Measurements from ENCODE around the gene DCP1B.

DCP1B gene

GRCh38 chr12:1914114-1914911 is 89.9 kb downstream of the DCP1B start:
- Histone ChIP-seq H3K27ac (ENCODE audit: low read depth, low read length) (no peak overlapping the region), H3K4me1 (ENCODE audit: control insufficient read depth in 1 of 2, insufficient read depth in 2 of 2, low read length in 2 of 2) (peaks cover 0 to 6% of the 10 kb centered on the region in 2 donors), H3K9ac (ENCODE audit: low read depth in 1 of 2, low read length in 2 of 2) (no peak overlapping the region), H3K4me3 (ENCODE audit: low read depth in 1 of 2, low read length in 2 of 2) (no peak overlapping the region), H3K36me3 (ENCODE audit: control insufficient read depth in 1 of 2, insufficient read depth in 2 of 2, low read length in 2 of 2) (no peaks in the 10 kb centered on the region), H3K9me3 (ENCODE audit: control insufficient read depth in 1 of 2, low read length in 2 of 2) (no peaks in the 10 kb centered on the region), H3K27me3 (ENCODE audit: control insufficient read depth in 1 of 2, insufficient read depth in 2 of 2, low read length in 2 of 2) (no peaks in the 10 kb centered on the region)

- Histone ChIP-seq H3K4me3 (ENCODE audit: low read depth in 1 of 2, low read length in 2 of 2) (no peak overlapping the region), H3K4me1 (ENCODE audit: control insufficient read depth in 1 of 2, insufficient read depth in 2 of 2, low read length in 2 of 2) (peaks cover 0 to 6% of the 10 kb centered on the region in 2 donors), H3K27me3 (ENCODE audit: control insufficient read depth in 1 of 2, insufficient read depth in 2 of 2, low read length in 2 of 2) (no peaks in the 10 kb centered on the region), H3K36me3 (ENCODE audit: control insufficient read depth in 1 of 2, insufficient read depth in 2 of 2, low read length in 2 of 2) (no peaks in the 10 kb centered on the region), H3K9ac (ENCODE audit: low read depth in 1 of 2, low read length in 2 of 2) (no peak overlapping the region), H3K27ac (ENCODE audit: low read depth, low read length) (no peak overlapping the region), H3K9me3 (ENCODE audit: control insufficient read depth in 1 of 2, low read length in 2 of 2) (no peaks in the 10 kb centered on the region)
These were observed 90.7 kb downstream of the DCP1B start for GRCh38 chr12:1913377-1914113.

GRCh38 chr12:1912580-1913376 is 91.5 kb downstream of the DCP1B start:
- no peaks in the 10 kb centered on the region for H3K27me3 ChIP-seq (ENCODE audit: control insufficient read depth in 1 of 2, insufficient read depth in 2 of 2, low read length in 2 of 2)
- no peak overlapping the region for H3K4me3 ChIP-seq (ENCODE audit: low read depth in 1 of 2, low read length in 2 of 2)
- H3K9me3 ChIP-seq (ENCODE audit: control insufficient read depth in 1 of 2, low read length in 2 of 2), result no peaks in the 10 kb centered on the region
- no peaks in the 10 kb centered on the region for H3K36me3 ChIP-seq (ENCODE audit: control insufficient read depth in 1 of 2, insufficient read depth in 2 of 2, low read length in 2 of 2)
- H3K9ac ChIP-seq (ENCODE audit: low read depth in 1 of 2, low read length in 2 of 2), result no peak overlapping the region
- no peak overlapping the region for H3K27ac ChIP-seq (ENCODE audit: low read depth, low read length)
- peaks cover 0 to 12% of the 10 kb centered on the region in 2 donors for H3K4me1 ChIP-seq (ENCODE audit: control insufficient read depth in 1 of 2, insufficient read depth in 2 of 2, low read length in 2 of 2)

- no peak overlapping the region for H3K4me3 ChIP-seq (ENCODE audit: low read depth in 1 of 2, low read length in 2 of 2)
- H3K36me3 ChIP-seq (ENCODE audit: control insufficient read depth in 1 of 2, insufficient read depth in 2 of 2, low read length in 2 of 2), result no peaks in the 10 kb centered on the region
- H3K27me3 ChIP-seq (ENCODE audit: control insufficient read depth in 1 of 2, insufficient read depth in 2 of 2, low read length in 2 of 2), result no peaks in the 10 kb centered on the region
- peaks cover 0 to 11% of the 10 kb centered on the region in 2 donors for H3K4me1 ChIP-seq (ENCODE audit: control insufficient read depth in 1 of 2, insufficient read depth in 2 of 2, low read length in 2 of 2)
- no peak overlapping the region for H3K9ac ChIP-seq (ENCODE audit: low read depth in 1 of 2, low read length in 2 of 2)
- no peaks in the 10 kb centered on the region for H3K9me3 ChIP-seq (ENCODE audit: control insufficient read depth in 1 of 2, low read length in 2 of 2)
- no peak overlapping the region for H3K27ac ChIP-seq (ENCODE audit: low read depth, low read length)
These were observed 92.4 kb downstream of the DCP1B start for GRCh38 chr12:1911598-1912575.

- no peaks in the 10 kb centered on the region for H3K36me3 ChIP-seq (ENCODE audit: control insufficient read depth in 1 of 2, insufficient read depth in 2 of 2, low read length in 2 of 2)
- no peak overlapping the region for H3K27ac ChIP-seq (ENCODE audit: low read depth, low read length)
- H3K4me1 ChIP-seq (ENCODE audit: control insufficient read depth in 1 of 2, insufficient read depth in 2 of 2, low read length in 2 of 2), result peaks cover 0 to 9% of the 10 kb centered on the region in 2 donors
- H3K27me3 ChIP-seq (ENCODE audit: control insufficient read depth in 1 of 2, insufficient read depth in 2 of 2, low read length in 2 of 2), result no peaks in the 10 kb centered on the region
- H3K9ac ChIP-seq (ENCODE audit: low read depth in 1 of 2, low read length in 2 of 2), result no peak overlapping the region
- no peaks in the 10 kb centered on the region for H3K9me3 ChIP-seq (ENCODE audit: control insufficient read depth in 1 of 2, low read length in 2 of 2)
- H3K4me3 ChIP-seq (ENCODE audit: low read depth in 1 of 2, low read length in 2 of 2), result no peak overlapping the region
These were observed 93.8 kb downstream of the DCP1B start for GRCh38 chr12:1910468-1910867.

GRCh38 chr12:1908758-1909157 is 95.5 kb downstream of the DCP1B start:
- no peaks in the 10 kb centered on the region for H3K27me3 ChIP-seq (ENCODE audit: control insufficient read depth in 1 of 2, insufficient read depth in 2 of 2, low read length in 2 of 2)
- H3K9ac ChIP-seq (ENCODE audit: low read depth in 1 of 2, low read length in 2 of 2), result no peak overlapping the region
- H3K27ac ChIP-seq (ENCODE audit: low read depth, low read length), result no peak overlapping the region

GRCh38 chr12:1907652-1908611 is 96.3 kb downstream of the DCP1B start:
- peaks cover 7 to 9% of the 10 kb centered on the region in 2 donors for H3K9me3 ChIP-seq (ENCODE audit: control insufficient read depth in 1 of 2, low read length in 2 of 2)
- H3K4me1 ChIP-seq (ENCODE audit: control insufficient read depth in 1 of 2, insufficient read depth in 2 of 2, low read length in 2 of 2), result peaks cover 0 to 9% of the 10 kb centered on the region in 2 donors
- H3K27ac ChIP-seq (ENCODE audit: low read depth, low read length), result no peak overlapping the region
- H3K27me3 ChIP-seq (ENCODE audit: control insufficient read depth in 1 of 2, insufficient read depth in 2 of 2, low read length in 2 of 2), result no peaks in the 10 kb centered on the region
- peak overlapping the region; percentile 29 to 60 for H3K4me3 ChIP-seq (ENCODE audit: low read depth in 1 of 2, low read length in 2 of 2)
- no peak overlapping the region for H3K9ac ChIP-seq (ENCODE audit: low read depth in 1 of 2, low read length in 2 of 2)
- H3K36me3 ChIP-seq (ENCODE audit: control insufficient read depth in 1 of 2, insufficient read depth in 2 of 2, low read length in 2 of 2), result no peaks in the 10 kb centered on the region

More at GRCh38 chr12:1908758-1909157, 95.5 kb downstream of the DCP1B start:
- H3K4me3 ChIP-seq (ENCODE audit: low read depth in 1 of 2, low read length in 2 of 2), result no peak overlapping the region
- no peaks in the 10 kb centered on the region for H3K36me3 ChIP-seq (ENCODE audit: control insufficient read depth in 1 of 2, insufficient read depth in 2 of 2, low read length in 2 of 2)
- peaks cover 7% of the 10 kb centered on the region in 2 donors for H3K9me3 ChIP-seq (ENCODE audit: control insufficient read depth in 1 of 2, low read length in 2 of 2)
- H3K4me1 ChIP-seq (ENCODE audit: control insufficient read depth in 1 of 2, insufficient read depth in 2 of 2, low read length in 2 of 2), result peaks cover 0 to 9% of the 10 kb centered on the region in 2 donors

GRCh38 chr12:1906579-1906978 is 97.7 kb downstream of the DCP1B start:
- Histone ChIP-seq H3K27me3 (ENCODE audit: control insufficient read depth in 1 of 2, insufficient read depth in 2 of 2, low read length in 2 of 2) (no peaks in the 10 kb centered on the region), H3K9me3 (ENCODE audit: control insufficient read depth in 1 of 2, low read length in 2 of 2) (peaks cover 7 to 12% of the 10 kb centered on the region in 2 donors), H3K4me3 (ENCODE audit: low read depth in 1 of 2, low read length in 2 of 2) (no peak overlapping the region), H3K36me3 (ENCODE audit: control insufficient read depth in 1 of 2, insufficient read depth in 2 of 2, low read length in 2 of 2) (no peaks in the 10 kb centered on the region), H3K9ac (ENCODE audit: low read depth in 1 of 2, low read length in 2 of 2) (no peak overlapping the region), H3K27ac (ENCODE audit: low read depth, low read length) (no peak overlapping the region), H3K4me1 (ENCODE audit: control insufficient read depth in 1 of 2, insufficient read depth in 2 of 2, low read length in 2 of 2) (peaks cover 0 to 9% of the 10 kb centered on the region in 2 donors)

Measured in duodenal mucosa (tissue), 2 donors.